Gastroesophageal sphincter (tissue), 3 donors: ENCODE results near the gene ATRAID.

Experiments used
- EP300 ChIP-seq: sonication (generic); formaldehyde crosslinking; IDR thresholded peaks from one replicate; pipeline ENCODE4 v1.6.1; 2017; ENCODE audit warnings: antibody characterized with exemption, mild to moderate bottlenecking
- POLR2A ChIP-seq, 2 donors: fragments of 450-650 bp; IDR thresholded peaks; one replicate each; pipeline ENCODE4 v1.6.1; 2017; ENCODE audit warnings: antibody characterized with exemption in 2 of 2, mild to moderate bottlenecking in 2 of 2, moderate library complexity in 1 of 2
- TF ChIP-seq, protein P1 (sequence below), 4 experiments: fragments of 200-600 bp in 2 of 4; fragments of 450-650 bp in 2 of 4; sonication (generic) in 1 of 4; IDR thresholded peaks; one replicate each; pipeline ENCODE4 v1.5.1; 2017 to 2019; ENCODE audit warnings: antibody characterized with exemption in 4 of 4, mild to moderate bottlenecking in 2 of 4, moderate library complexity in 2 of 4

- TF ChIP-seq, protein P1, sequence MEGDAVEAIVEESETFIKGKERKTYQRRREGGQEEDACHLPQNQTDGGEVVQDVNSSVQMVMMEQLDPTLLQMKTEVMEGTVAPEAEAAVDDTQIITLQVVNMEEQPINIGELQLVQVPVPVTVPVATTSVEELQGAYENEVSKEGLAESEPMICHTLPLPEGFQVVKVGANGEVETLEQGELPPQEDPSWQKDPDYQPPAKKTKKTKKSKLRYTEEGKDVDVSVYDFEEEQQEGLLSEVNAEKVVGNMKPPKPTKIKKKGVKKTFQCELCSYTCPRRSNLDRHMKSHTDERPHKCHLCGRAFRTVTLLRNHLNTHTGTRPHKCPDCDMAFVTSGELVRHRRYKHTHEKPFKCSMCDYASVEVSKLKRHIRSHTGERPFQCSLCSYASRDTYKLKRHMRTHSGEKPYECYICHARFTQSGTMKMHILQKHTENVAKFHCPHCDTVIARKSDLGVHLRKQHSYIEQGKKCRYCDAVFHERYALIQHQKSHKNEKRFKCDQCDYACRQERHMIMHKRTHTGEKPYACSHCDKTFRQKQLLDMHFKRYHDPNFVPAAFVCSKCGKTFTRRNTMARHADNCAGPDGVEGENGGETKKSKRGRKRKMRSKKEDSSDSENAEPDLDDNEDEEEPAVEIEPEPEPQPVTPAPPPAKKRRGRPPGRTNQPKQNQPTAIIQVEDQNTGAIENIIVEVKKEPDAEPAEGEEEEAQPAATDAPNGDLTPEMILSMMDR (IDR thresholded peaks at IDR 0.05): no peak
- TF ChIP-seq EP300 (no peak), POLR2A (IDR thresholded peaks at IDR 0.05) (no peak)
Observed at GRCh38 chr2:27185331-27186026, 26.4 kb upstream of the ATRAID start.
